HepG2 (cell line): ENCODE measurements around the gene SLC8A2. TPM values are rescaled to one million over a fixed set of nuclear protein-coding genes. Genes with fewer than 3 reads are reported as not detected.

ENCODE experiments used
- ARNT2 ChIP-seq: sonication (generic); formaldehyde crosslinking; IDR thresholded peaks from 2 replicates; pipeline ENCODE4 v1.8.0; 2022; ENCODE audit warnings: mild to moderate bottlenecking, low read depth, missing genetic modification reagents, moderate library complexity
- BHLHE40 ChIP-seq: IDR thresholded peaks from 2 replicates; pipeline ENCODE4 v1.6.1; 2011; ENCODE audit warnings: low read length, improper control_type of control experiment
- BRCA1 ChIP-seq: sonication (generic); formaldehyde crosslinking; IDR thresholded peaks from 2 replicates; pipeline ENCODE4 v1.4.0; 2020; ENCODE audit warnings: missing genetic modification reagents
- HNRNPL ChIP-seq: fragments of 200-400 bp; formaldehyde crosslinking; IDR thresholded peaks from 2 replicates; pipeline ENCODE4 v1.6.1; 2017; ENCODE audit warnings: mild to moderate bottlenecking, low read depth, low read length
- ISX ChIP-seq: sonication (generic); formaldehyde crosslinking; conservative IDR thresholded peaks from 2 replicates; pipeline ENCODE4 v1.5.0; 2020; ENCODE audit warnings: missing genetic modification reagents
- MYNN ChIP-seq: sonication (generic); formaldehyde crosslinking; IDR thresholded peaks from 2 replicates; pipeline ENCODE4 v1.4.0; 2020; ENCODE audit warnings: mild to moderate bottlenecking, low read depth, missing genetic modification reagents
- SKI ChIP-seq: fragments of 450-650 bp; IDR thresholded peaks from one replicate; pipeline ENCODE4 v1.6.1; 2018; ENCODE audit warnings: mild to moderate bottlenecking; ENCODE audit not compliant: partially characterized antibody
- SNRNP70 ChIP-seq: fragments of 200-400 bp; formaldehyde crosslinking; IDR thresholded peaks from 2 replicates; pipeline ENCODE4 v1.6.1; 2017; ENCODE audit warnings: mild to moderate bottlenecking, low read depth, low read length, moderate library complexity
- SP2 ChIP-seq: sonication (generic); formaldehyde crosslinking; IDR thresholded peaks from 2 replicates; pipeline ENCODE4 v1.5.1; 2020; ENCODE audit warnings: mild to moderate bottlenecking, missing genetic modification reagents
- SRSF4 ChIP-seq: fragments of 200-400 bp; formaldehyde crosslinking; IDR thresholded peaks from one replicate; pipeline ENCODE4 v1.6.1; 2018; ENCODE audit warnings: mild to moderate bottlenecking, low read depth, low read length, moderate library complexity; ENCODE audit not compliant: poor library complexity, severe bottlenecking
- SRSF9 ChIP-seq: fragments of 200-400 bp; formaldehyde crosslinking; IDR thresholded peaks from 2 replicates; pipeline ENCODE4 v1.6.1; 2018; ENCODE audit warnings: borderline replicate concordance, mild to moderate bottlenecking, low read depth, low read length; ENCODE audit not compliant: insufficient read depth, poor library complexity, severe bottlenecking
- SUZ12 ChIP-seq: fragments of 150-350 bp; IDR thresholded peaks from 2 replicates; pipeline ENCODE4 v1.6.1; 2014; ENCODE audit warnings: low read depth, low read length
- TEAD2 ChIP-seq: sonication (generic); formaldehyde crosslinking; IDR thresholded peaks from 2 replicates; pipeline ENCODE4 v1.9.0; 2021; ENCODE audit warnings: missing genetic modification reagents
- TMF1 ChIP-seq: sonication (generic); formaldehyde crosslinking; IDR thresholded peaks from 2 replicates; pipeline ENCODE4 v1.8.1; 2022; ENCODE audit warnings: low read depth, missing genetic modification reagents
- ZFP41 ChIP-seq: sonication (generic); formaldehyde crosslinking; IDR thresholded peaks from 2 replicates; pipeline ENCODE4 v1.4.0; 2020; ENCODE audit warnings: mild to moderate bottlenecking, missing genetic modification reagents, borderline replicate concordance
- ZNF274 ChIP-seq: sonication (generic); formaldehyde crosslinking; IDR thresholded peaks from 2 replicates; pipeline ENCODE4 v1.5.1; 2020; ENCODE audit warnings: mild to moderate bottlenecking, missing genetic modification reagents
- ZNF430 ChIP-seq: sonication (generic); formaldehyde crosslinking; IDR thresholded peaks from 2 replicates; pipeline ENCODE4 v1.9.0; 2021; ENCODE audit warnings: mild to moderate bottlenecking, missing genetic modification reagents
- ZNF512B ChIP-seq: sonication (generic); formaldehyde crosslinking; IDR thresholded peaks from 2 replicates; pipeline ENCODE4 v1.5.1; 2020; ENCODE audit warnings: missing genetic modification reagents, mild to moderate bottlenecking, borderline replicate concordance
- ZNF567 ChIP-seq: sonication (generic); formaldehyde crosslinking; IDR thresholded peaks from 2 replicates; pipeline ENCODE4 v1.8.1; 2023; ENCODE audit warnings: mild to moderate bottlenecking, missing genetic modification reagents, borderline replicate concordance
- ZNF766 ChIP-seq: sonication (generic); formaldehyde crosslinking; IDR thresholded peaks from 2 replicates; pipeline ENCODE4 v1.5.0; 2020; ENCODE audit warnings: missing genetic modification reagents, borderline replicate concordance
- polyA plus RNA-seq, 8 experiments: library from polyadenylated mRNA; depleted of rRNA in 3 of 8; stranded (reverse) in 7 of 8; unstranded in 1 of 8; fragments of >200 nt; fragmentation: Illumina TruSeq in 4 of 8; extraction: Trizol in 4 of 8; gene quantifications; 2 replicates each; pipeline versions ENCODE4 v1.2.1 to v1.2.3, GENCODE V29; 2011 to 2016; ENCODE audit warnings: low read depth in 4 of 8, missing spikeins in 1 of 8, mixed read lengths in 1 of 8; ENCODE audit not compliant: insufficient read depth in 1 of 8
- total RNA-seq, 5 experiments: library from RNA; depleted of rRNA; stranded (reverse); fragments of >200 nt; fragmentation: Illumina TruSeq; extraction: Trizol; gene quantifications; 2 replicates each; pipeline ENCODE4 v1.2.3, GENCODE V29; 2016; ENCODE audit warnings: low read depth in 1 of 5
- TF ChIP-seq, protein P1 (sequence below): sonication (generic); formaldehyde crosslinking; IDR thresholded peaks from 2 replicates; pipeline ENCODE4 v1.5.1; 2020; ENCODE audit warnings: missing genetic modification reagents, mild to moderate bottlenecking, borderline replicate concordance
- TF ChIP-seq, protein P2 (sequence below): sonication (generic); formaldehyde crosslinking; IDR thresholded peaks from 2 replicates; pipeline ENCODE4 v1.8.1; 2023; ENCODE audit warnings: mild to moderate bottlenecking, missing genetic modification reagents, borderline replicate concordance
- TF ChIP-seq, protein P3 (sequence below): sonication (generic); formaldehyde crosslinking; IDR thresholded peaks from 2 replicates; pipeline ENCODE4 v1.4.0; 2020; ENCODE audit warnings: missing genetic modification reagents, low read depth, mild to moderate bottlenecking, borderline replicate concordance
- TF ChIP-seq, protein P4 (sequence below): IDR thresholded peaks from 2 replicates; pipeline ENCODE4 v1.6.1; 2016; ENCODE audit warnings: low read depth, borderline replicate concordance
- TF ChIP-seq, protein P5 (sequence below): sonication (generic); formaldehyde crosslinking; IDR thresholded peaks from 2 replicates; pipeline ENCODE4 v1.4.0; 2020; ENCODE audit warnings: mild to moderate bottlenecking, missing genetic modification reagents

SLC8A2 gene
- total and polyA plus RNA-seq, 2 of the 13 experiments (the other 11 are each of a cell fraction or from before 2014, with no cell fraction given) = 0.02 TPM; not detected in 1

DNA sequence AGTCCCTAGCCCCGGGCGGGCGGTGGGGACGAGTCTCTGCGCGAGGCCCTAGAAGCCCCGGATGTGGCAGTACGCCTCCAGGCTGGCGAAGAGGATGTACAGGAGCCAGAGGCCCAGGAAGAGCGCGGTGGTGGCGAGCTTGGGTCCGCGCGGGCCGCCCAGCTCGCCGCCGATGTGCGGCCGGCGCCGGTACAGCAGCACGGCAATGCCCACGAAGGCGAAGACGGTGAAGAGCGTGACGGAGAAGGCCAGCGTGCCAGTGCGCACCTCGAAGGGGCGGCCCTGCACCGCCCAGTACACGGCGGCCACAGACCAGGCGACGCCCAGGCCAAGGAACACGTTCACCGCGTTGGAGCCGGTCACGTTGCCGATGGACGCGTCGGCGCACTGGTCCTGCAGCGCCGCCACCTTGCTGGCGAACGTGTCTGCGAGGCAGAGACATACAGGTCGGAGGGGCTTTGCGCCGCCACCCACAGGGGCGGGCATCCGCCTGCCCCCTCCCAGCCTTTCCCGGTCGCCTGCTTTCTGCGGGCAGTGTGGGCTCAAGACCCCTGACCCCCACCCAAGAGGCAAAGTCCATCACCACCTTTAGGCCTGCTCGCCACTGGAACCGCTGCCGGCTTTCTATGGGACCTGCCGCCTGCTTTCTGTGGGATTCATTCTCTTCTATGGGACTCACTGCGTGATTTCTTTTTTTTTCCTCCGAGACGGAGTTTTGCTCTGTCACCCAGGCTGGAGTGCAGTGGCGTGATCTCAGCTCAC lies 41.5 kb downstream of the SLC8A2 start (continued):
- peak; percentile 91 for TF ChIP-seq ZNF274
- TF ChIP-seq, protein P1, sequence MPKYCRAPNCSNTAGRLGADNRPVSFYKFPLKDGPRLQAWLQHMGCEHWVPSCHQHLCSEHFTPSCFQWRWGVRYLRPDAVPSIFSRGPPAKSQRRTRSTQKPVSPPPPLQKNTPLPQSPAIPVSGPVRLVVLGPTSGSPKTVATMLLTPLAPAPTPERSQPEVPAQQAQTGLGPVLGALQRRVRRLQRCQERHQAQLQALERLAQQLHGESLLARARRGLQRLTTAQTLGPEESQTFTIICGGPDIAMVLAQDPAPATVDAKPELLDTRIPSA (CRISPR knock-in tag) = no peak
- peak; percentile 65; the same call in 1 of the 2 replicates for TF ChIP-seq ZNF430 (CRISPR knock-in tag)
- no peak for TF ChIP-seq HNRNPL
- peak; percentile 82; the same call in 1 of the 2 replicates for TF ChIP-seq ZFP41 (CRISPR knock-in tag)
- no peak for TF ChIP-seq MYNN (CRISPR knock-in tag)
- TF ChIP-seq, protein P2, sequence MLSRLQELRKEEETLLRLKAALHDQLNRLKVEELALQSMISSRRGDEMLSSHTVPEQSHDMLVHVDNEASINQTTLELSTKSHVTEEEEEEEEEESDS (CRISPR knock-in tag) = no peak
- no peak for TF ChIP-seq SP2
- TF ChIP-seq SRSF9 = no peak
- TF ChIP-seq TEAD2 (CRISPR knock-in tag) = no peak
- TF ChIP-seq SNRNP70 = no peak
- no peak for TF ChIP-seq SRSF4
- TF ChIP-seq, protein P3, sequence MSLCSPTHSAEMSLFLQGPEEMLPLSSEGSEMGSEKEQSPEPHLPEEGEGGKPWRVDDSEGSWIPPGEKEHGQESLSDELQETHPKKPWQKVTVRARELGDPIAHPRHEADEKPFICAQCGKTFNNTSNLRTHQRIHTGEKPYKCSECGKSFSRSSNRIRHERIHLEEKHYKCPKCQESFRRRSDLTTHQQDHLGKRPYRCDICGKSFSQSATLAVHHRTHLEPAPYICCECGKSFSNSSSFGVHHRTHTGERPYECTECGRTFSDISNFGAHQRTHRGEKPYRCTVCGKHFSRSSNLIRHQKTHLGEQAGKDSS (CRISPR knock-in tag) = peak; percentile 50; the same call in 1 of the 2 replicates
- peak; percentile 63; the same call in 1 of the 2 replicates for TF ChIP-seq TMF1 (CRISPR knock-in tag)
- no peak for TF ChIP-seq ZNF567
- TF ChIP-seq, protein P4, sequence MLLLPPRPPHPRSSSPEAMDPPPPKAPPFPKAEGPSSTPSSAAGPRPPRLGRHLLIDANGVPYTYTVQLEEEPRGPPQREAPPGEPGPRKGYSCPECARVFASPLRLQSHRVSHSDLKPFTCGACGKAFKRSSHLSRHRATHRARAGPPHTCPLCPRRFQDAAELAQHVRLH (CRISPR knock-in tag) = 0 out of 2 replicates have a peak, but pooled peaks have one; percentile 24
- TF ChIP-seq SKI = no peak
- no peak for TF ChIP-seq ZNF512B (CRISPR knock-in tag)
- TF ChIP-seq ARNT2 (CRISPR knock-in tag) = peak; percentile 87
- TF ChIP-seq BHLHE40 = no peak
- no peak for TF ChIP-seq BRCA1 (CRISPR knock-in tag)
- no peak for TF ChIP-seq ZNF766
- TF ChIP-seq, protein P5, sequence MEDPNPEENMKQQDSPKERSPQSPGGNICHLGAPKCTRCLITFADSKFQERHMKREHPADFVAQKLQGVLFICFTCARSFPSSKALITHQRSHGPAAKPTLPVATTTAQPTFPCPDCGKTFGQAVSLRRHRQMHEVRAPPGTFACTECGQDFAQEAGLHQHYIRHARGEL (CRISPR knock-in tag) = no peak; the same call in 1 of the 2 replicates
- TF ChIP-seq ISX (CRISPR knock-in tag) = no peak
- TF ChIP-seq SUZ12 = no peak
